Prostate gland (tissue), 2 donors: ENCODE measurements around the gene PLPPR5. TPM values are rescaled to one million over a fixed set of nuclear protein-coding genes. Genes with fewer than 3 reads are reported as not detected.

ENCODE experiments used
- DNase-seq: peaks from one replicate; pipeline ENCODE4 v3.0.0-alpha.2; 2019; ENCODE audit warnings: low spot score
- H3K27ac ChIP-seq, 2 donors: fragments of 200-600 bp; sonication (generic); 2 replicates each; pipeline ENCODE4 v1.5.1; 2017 to 2019
- H3K27me3 ChIP-seq: fragments of 200-600 bp; sonication (generic); replicated peaks from 2 replicates; pipeline ENCODE4 v1.5.1; 2019; ENCODE audit not compliant: insufficient read depth
- H3K36me3 ChIP-seq, 2 donors: fragments of 200-600 bp; sonication (generic); 1 replicate in 1 of 2; 2 replicates in 1 of 2; pipeline versions ENCODE4 v1.5.1 to v1.8.1; 2017 to 2019
- H3K4me1 ChIP-seq: fragments of 200-600 bp; sonication (generic); replicated peaks from 2 replicates; pipeline ENCODE4 v1.5.1; 2019
- H3K4me3 ChIP-seq, 2 donors: fragments of 200-600 bp; sonication (generic); 2 replicates each; pipeline ENCODE4 v1.5.1; 2017 to 2019
- H3K9me3 ChIP-seq: fragments of 200-600 bp; sonication (generic); 2 replicates; pipeline ENCODE4 v1.5.1; 2017
- CTCF ChIP-seq, 4 experiments: fragments of 200-600 bp in 2 of 4; fragments of 450-650 bp in 2 of 4; sonication (generic) in 2 of 4; IDR thresholded peaks; 1 replicate in 3 of 4; 2 replicates in 1 of 4; pipeline ENCODE4 v1.5.1; 2016 to 2019; ENCODE audit warnings: antibody characterized with exemption in 4 of 4, mild to moderate bottlenecking in 2 of 4, moderate library complexity in 2 of 4
- POLR2A ChIP-seq: fragments of 450-650 bp; IDR thresholded peaks from one replicate; pipeline ENCODE4 v1.6.1; 2016; ENCODE audit warnings: antibody characterized with exemption, mild to moderate bottlenecking
- POLR2AphosphoS5 ChIP-seq: sonication (generic); formaldehyde crosslinking; IDR thresholded peaks from one replicate; pipeline ENCODE4 v1.6.1; 2017; ENCODE audit warnings: antibody characterized with exemption
- WGBS: methylation state at CpG from one replicate; pipeline ENCODE4 v1.1.5; 2018; 5-methylcytosine and 5-hydroxymethylcytosine counted together
- intact Hi-C: fragments of 100-400 bp; cut with DNase I; formaldehyde crosslinking; loops from one replicate; pipeline ENCODE4 v1.14.2; 2022
- total RNA-seq, 2 donors: library from RNA; depleted of rRNA; stranded (reverse); fragments of >200 nt; gene quantifications; one replicate each; pipeline ENCODE4 v1.1.0, GENCODE V29; 2016

The PLPPR5 gene
- total RNA-seq, 2 donors from 2014 or later = 4.3 TPM; not detected in 1

GRCh38 chr1:98870959-98871903, 133.4 kb downstream of the PLPPR5 start:
- Histone ChIP-seq H3K27me3 (no peaks in the 10 kb centered on the region), H3K9me3 (no peaks in the 10 kb centered on the region), H3K4me3 (no peak overlapping the region), H3K36me3 (no peaks in the 10 kb centered on the region), H3K4me1 (no peaks in the 10 kb centered on the region), H3K27ac (no peak overlapping the region)
- DNase-seq = no peak
- intact Hi-C loops = no loop called here
- WGBS = 77% methylated on average over 9 of the region's 9 CpGs
- TF ChIP-seq POLR2A = no peak
- no peak for TF ChIP-seq CTCF (IDR thresholded peaks at IDR 0.05)
- no peak for TF ChIP-seq POLR2AphosphoS5

GRCh38 chr1:98865796-98866195, 138.9 kb downstream of the PLPPR5 start:
- H3K4me1 ChIP-seq = no peaks in the 10 kb centered on the region
- TF ChIP-seq POLR2A (no peak), POLR2AphosphoS5 (no peak), CTCF (IDR thresholded peaks at IDR 0.05) (no peak)
- no peak for DNase-seq

GRCh38 chr1:98860329-98860728, 144.3 kb downstream of the PLPPR5 start:
- no peaks in the 10 kb centered on the region for H3K9me3 ChIP-seq
- no peaks in the 10 kb centered on the region for H3K4me1 ChIP-seq
- no peak for DNase-seq
- WGBS = 89% methylated on average over 1 of the region's 1 CpG
- intact Hi-C loops = no loop called here
- no peak overlapping the region for H3K4me3 ChIP-seq
- H3K27ac ChIP-seq = no peak overlapping the region
- TF ChIP-seq POLR2AphosphoS5 = no peak
- no peak for TF ChIP-seq CTCF (IDR thresholded peaks at IDR 0.05)
- TF ChIP-seq POLR2A = no peak
- no peaks in the 10 kb centered on the region for H3K36me3 ChIP-seq
- H3K27me3 ChIP-seq = no peaks in the 10 kb centered on the region

More at GRCh38 chr1:98865796-98866195, 138.9 kb downstream of the PLPPR5 start:
- H3K36me3 ChIP-seq = no peaks in the 10 kb centered on the region
- H3K9me3 ChIP-seq = no peaks in the 10 kb centered on the region
- H3K27me3 ChIP-seq = no peaks in the 10 kb centered on the region
- WGBS = 86% methylated on average over 1 of the region's 1 CpG
- H3K27ac ChIP-seq = no peak overlapping the region
- H3K4me3 ChIP-seq = no peak overlapping the region
- intact Hi-C loops = no loop called here

- no peaks in the 10 kb centered on the region for H3K4me1 ChIP-seq
- no peak for DNase-seq
- 30% methylated on average over 4 of the region's 4 CpGs for WGBS
- intact Hi-C loops = no loop called here
- H3K27ac ChIP-seq = no peak overlapping the region
- TF ChIP-seq CTCF (IDR thresholded peaks at IDR 0.05) = no peak
- no peak for TF ChIP-seq POLR2A
- TF ChIP-seq POLR2AphosphoS5 = no peak
- no peaks in the 10 kb centered on the region for H3K27me3 ChIP-seq
- no peak overlapping the region for H3K4me3 ChIP-seq
- H3K36me3 ChIP-seq = no peaks in the 10 kb centered on the region
- H3K9me3 ChIP-seq = no peaks in the 10 kb centered on the region
Observed at GRCh38 chr1:98854137-98854536, 150.5 kb downstream of the PLPPR5 start.
